ENCODE results near the gene GABRR1.
A peak's percentile ranks its signal among the peaks of the same experiment; 100 is the strongest.
"Not testable (repeated sequence)": the region's sequence is repeated elsewhere in the genome, so short reads cannot be mapped to it uniquely, and the experiment has no call there.

Gene GABRR1

DNA sequence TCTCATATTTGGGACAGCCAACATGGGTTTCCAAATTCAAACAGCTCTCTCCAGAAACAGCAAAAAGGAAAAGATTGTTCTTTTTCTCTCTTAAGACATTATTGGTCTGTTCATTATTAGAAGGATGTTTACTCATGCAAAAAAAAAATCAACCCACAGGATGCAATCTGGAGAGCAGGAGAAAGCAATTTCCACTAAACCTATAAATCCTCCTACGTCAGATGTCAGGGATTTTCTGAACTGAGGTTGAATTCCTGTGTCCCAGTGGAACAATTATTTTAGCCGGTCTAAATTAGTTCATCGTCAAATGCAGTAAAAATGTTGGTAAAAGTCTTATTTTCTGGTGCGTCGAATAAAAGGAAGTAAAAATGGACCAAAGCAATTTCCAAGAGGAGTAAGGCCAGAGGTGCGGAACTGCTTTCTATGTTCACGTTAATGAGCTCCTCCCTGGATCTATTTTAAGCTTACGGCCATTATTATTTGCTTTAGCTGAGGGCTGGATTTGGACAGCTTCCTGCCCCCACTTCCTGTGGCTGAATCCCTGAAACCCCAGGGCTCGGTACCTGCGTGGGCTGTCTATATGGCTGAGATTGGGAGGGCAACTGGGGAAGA, at the start of gene GABRR1:
GABRR1 (minus strand) TSS at position 60 of the 612 bp plus-strand sequence; CDS start at position 24, 36 bp downstream.
- no peak for DNase-seq (ENCODE audit: low spot score)

DNA sequence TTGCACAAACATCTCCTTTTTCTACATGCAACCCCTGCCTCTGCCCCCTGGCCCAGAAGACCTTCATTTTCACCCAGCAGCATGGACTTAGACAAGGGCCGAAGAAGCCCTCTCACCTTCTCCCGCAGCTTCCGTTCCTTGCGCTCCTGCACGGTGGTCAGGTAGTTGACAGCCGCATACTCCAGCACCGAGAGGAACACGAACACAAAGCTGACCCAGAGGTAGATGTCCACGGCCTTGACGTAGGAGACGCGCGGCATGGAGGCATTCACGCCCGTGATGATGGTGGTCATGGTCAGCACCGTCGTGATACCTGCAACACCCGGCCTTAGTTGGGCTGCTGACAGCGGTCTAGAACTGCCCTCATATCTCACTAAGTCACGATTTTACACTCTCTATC, 47.1 kb upstream of the GABRR1 start:
- DNase-seq (ENCODE audit: low spot score), result no peak

DNA sequence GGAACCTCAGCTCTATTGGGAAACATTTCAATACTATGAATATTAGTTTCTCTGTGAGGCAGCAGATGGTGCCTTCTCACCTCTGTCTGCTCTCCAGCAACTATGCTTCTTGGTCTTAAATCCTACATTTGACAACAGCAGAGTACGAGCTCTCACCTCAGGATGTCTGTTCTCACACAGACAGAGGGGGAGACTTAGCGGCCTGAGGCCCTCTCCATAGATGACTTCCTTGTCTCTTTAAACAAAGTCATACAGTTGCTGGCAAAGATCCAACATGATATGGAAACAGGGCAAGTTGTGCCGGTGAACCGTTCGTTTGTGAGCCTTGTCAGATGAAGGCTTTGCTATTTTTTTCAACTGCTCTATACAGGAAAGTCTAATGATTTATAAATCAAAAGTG, 43.7 kb upstream of the GABRR1 start:
- DNase-seq (ENCODE audit: low spot score), result no peak

DNA sequence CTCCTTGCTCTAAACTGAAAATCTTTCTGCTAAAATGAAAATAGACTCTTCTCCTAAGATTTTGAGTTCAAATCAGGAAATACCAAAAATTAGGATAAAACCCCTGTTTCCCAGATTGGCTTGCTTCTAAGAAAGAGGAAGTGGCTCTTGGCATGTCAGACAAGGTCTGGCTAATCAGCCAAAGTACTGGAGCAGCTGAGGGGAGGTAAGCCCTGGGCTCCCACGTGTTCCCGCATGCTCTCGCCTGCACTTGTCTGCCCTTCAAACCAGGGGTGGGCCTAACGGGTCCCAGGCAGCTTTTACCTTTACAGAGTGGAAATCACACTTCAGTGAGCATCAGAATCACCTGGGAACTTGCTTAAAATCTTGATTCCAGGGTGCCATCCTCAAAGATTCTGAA, 43.2 kb upstream of the GABRR1 start:
- no peak for DNase-seq (ENCODE audit: low spot score)

DNA sequence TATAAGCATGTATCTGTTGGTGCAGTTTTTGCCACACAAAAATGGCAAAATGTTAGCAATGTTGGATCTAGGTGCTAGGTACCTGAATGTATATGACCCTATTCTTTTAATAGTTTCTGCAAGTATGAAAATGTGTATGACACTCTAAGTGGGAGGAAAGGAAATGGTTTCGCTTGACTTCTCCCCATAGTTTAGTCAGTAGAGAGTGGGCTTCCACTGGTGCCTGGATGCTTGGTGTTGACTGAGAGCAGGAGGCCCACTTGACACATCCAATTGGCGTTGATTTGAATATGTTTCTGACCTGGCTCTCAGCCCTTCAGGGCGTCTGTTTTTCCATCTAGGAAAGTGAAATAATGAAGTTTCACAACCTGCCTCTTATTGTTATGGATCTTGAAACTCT, 41.8 kb upstream of the GABRR1 start:
- DNase-seq (ENCODE audit: low spot score), result no peak

DNA sequence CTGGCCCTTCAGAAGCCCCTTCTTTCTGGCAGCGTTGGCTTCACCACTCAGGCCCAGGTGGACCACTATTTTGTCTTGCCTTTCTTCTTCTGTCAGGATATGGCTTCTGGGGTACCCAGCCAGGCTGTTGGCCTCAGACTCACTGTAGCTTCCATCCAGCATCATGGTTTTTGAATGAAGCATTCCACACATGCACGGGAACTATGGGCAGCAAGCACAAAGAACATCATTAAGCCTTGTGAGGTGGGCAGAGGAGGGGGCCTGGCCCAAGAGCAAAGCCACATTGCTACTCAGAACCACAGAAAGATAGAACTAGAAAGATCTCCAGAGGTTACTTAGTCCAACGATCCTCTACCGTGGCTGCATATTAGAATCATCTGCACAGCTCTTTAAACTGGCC, 40.6 kb upstream of the GABRR1 start:
- DNase-seq (ENCODE audit: low spot score), result no peak

DNA sequence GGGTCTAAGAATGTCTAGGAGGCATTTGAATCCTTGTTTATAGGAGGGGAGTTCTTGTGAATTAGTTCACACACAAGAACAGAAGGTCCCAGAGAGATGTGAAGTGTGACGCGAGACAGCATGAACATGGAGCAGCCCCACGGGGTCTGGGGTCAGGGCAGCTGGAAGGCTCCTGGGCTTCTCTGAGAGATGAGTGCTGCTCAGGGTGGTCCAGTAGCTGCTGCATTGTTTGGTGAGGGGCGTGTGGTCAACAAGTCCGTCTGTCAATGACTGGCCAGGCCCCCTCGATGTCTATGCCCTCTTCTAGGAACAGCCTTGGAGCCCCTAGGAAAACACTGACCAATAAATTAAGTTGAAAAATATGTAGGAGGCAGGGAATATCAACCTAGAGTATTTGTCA, 40.2 kb upstream of the GABRR1 start:
- no peak for DNase-seq (ENCODE audit: low spot score)

DNA sequence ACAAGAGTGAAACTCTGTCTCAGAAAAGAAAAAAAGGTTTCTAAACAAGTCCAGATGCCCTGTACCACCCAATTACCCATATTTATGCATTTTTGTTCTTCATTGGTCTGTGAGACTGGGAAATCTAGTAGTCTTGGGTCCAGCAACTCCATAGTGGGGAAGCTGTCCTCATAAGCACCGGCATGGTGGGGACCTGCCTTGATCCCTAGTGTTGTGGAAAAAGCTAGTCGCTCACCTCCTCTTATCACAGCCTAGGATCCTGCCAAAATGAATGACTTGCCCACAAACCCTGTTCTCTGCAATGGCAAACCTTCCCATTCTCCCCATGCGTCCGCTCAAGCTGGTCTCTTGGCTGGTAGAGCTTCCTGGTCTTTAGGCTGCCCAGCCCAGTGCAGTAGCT, 38.3 kb upstream of the GABRR1 start:
- DNase-seq (ENCODE audit: low spot score), result no peak

DNA sequence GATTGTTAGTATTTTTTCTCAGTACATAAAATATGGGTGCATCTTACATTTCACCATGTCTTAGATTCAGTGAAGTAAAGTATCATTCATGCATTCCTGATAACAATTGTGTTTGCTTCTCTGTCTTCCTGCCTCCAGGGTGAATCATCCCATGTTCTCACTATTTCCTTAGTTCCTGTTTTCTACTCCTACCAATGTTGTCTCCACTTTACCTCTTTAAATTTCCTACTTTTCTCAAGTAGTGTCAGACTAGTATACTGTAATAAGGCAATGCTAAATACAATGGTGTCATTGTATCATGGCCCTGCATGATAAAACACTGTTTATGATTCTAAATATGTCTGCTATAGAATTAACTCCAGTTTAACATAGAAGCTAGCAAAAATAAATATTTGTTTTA, 37.4 kb upstream of the GABRR1 start:
- no peak for DNase-seq (ENCODE audit: low spot score)

DNA sequence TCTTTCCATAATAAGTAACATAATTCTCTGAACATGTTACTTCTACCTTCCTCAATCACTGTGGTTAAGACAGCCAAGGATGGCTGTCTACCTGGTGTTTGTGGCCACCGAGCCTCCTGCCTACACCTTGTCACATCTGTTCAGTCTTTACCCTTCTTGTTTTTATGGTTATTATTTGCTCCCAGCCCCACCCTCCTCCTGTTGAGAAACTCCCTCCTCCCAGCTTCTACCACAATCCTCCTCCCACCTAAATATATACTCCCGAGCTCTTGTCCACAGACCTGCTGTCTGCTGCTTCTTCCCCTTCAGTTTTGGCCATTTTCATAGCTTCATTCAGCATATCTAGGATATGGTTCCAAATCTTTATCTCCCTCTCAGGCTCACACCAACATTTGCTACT, 35.7 kb upstream of the GABRR1 start:
- no peak for DNase-seq (ENCODE audit: low spot score)

DNA sequence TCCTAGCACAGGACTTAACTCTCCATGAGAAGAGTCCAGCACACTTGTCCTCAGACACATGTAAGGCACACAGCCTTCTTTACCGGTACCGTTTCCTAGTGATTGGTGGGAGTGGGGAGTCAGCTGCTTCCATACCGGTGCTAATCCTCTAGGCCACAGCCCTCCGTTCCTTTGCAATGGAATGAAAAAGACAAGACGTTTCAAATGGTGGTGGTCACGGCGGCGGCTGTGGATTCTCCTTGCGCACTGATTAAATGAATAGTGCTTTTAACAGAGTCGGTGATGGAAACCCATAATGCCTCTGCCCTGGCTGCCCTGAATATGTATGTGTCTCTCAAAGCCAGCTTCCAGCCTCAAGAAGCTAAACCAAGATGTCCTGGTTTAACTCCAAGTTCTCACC, 34.8 kb upstream of the GABRR1 start:
- no peak for DNase-seq (ENCODE audit: low spot score)

DNA sequence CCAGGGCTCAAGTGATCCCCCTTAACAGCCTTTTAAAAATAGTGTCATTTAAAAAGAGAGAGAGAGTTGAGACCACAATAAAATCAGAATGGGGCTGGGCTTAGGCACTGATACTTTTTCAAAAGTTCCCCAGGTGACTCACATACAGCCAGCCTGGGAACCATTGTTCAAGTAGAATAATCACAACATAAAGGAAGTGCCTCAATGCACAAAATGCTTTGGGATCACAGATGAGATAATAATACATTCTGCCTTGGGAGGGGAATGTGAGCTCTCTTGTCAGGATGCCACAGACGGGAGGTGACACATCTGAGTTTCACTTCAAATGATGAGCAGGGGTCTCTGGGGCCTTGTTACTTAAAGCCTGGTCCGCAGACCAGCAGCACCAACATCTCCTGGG, 34.0 kb upstream of the GABRR1 start:
- no peak for DNase-seq (ENCODE audit: low spot score)

DNA sequence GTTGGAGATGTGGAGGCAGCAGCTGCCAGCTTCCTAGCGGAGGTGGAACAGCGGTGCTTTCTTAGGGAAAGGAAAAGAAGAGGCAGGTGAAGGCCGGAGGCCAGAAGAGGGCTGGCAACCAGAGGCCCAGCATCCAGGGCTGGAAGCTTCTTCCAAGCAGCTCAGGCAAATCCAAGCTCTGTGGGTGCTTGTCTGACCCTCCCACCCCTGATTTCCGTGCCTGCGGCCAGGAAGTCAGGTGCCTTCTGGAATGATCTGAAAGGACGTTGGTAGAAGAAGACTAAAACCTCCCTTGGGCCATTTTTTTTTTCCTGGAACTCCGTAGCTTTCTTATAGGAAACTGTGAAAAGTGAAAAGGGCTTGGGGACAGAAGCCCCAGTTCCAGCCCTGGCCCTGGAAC, 33.1 kb upstream of the GABRR1 start:
- DNase-seq (ENCODE audit: low spot score), result no peak

DNA sequence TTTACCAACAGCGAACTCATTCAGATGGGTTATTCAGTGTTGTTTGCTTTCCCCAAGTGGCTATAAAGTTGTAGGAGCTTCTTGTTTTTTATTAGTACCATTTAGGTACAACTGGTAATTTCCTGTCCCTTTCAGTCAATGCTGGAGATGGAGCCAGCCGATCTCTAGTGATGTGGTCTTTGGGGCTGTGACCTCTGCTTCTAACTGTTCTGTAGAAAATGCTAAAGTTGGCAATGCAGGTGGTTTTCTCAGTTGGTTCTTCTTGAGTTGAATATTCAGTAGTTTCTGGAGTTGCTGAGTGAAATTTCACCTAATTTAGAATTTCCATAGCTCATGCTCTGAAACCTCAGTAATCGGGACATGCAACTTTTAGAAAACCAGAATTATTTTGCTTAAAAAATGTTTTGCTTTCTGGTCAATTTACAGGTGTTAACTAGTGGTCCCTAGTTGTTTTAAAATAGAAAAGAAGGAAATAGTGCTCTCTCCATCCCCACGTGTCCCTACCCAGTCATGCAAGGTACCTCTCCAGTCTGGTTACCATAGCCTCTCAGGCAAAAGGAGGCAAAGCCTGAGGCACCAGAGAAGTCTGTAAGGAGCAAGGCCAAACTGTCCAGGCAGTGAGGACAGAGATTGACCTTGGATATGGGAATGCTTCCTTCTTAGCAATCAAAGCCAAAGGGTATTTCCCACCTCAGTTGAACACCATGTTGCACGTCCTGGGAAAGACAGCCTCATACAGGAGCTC, 27.3 kb upstream of the GABRR1 start:
- DNase-seq (ENCODE audit: low spot score), result no peak

DNA sequence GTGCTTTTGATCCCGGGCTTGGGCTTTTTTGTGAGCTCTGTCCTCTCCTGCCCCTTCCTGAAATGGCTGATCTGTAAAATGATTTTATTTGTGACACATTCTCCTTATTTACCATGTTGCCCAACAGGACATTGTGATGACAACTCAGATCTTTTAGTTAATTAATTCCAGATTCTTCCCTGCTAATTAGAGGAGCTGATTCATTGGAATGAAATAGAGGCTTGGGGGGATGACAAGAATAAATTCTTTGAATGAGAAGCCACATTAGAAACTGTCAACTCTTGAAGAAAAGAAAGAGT, 26.1 kb upstream of the GABRR1 start:
- DNase-seq (ENCODE audit: low spot score), result no peak

DNA sequence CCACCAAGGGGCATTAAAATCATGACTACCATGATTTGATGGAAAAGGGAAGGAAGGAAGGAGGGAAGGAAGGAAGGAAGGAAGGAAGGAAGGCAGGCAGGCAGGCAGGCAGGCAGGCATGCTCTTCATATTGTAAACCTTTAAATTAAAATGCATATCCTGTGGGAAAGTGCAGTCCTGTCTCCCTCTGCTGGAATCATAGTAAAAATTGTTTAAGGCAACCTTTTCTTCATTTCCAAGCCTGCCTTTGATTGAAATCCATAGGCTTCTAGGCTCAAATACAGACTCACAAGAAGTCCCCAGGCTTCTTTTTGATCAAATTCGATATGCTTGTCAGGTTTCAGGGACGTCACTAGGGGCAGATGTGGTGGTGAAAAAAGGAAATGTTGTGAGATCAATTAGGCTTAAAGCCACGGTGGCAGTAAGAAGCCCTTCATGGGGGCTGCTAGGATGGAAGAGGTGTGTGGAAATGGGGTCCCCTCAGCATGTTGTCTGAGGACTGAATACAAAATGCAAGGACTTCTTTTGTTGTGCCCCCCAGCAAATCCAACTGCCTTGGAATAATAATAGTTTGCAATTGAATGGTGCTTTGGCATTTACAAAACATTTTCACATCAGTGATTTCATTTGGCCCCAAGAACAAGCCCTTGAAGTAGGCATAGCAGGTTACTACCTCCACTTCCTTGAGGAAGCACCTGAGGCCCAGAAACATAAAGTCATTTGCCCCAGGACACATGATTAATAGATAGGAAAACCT, 25.6 kb upstream of the GABRR1 start:
- peak; percentile 46 for DNase-seq (ENCODE audit: low spot score)

DNA sequence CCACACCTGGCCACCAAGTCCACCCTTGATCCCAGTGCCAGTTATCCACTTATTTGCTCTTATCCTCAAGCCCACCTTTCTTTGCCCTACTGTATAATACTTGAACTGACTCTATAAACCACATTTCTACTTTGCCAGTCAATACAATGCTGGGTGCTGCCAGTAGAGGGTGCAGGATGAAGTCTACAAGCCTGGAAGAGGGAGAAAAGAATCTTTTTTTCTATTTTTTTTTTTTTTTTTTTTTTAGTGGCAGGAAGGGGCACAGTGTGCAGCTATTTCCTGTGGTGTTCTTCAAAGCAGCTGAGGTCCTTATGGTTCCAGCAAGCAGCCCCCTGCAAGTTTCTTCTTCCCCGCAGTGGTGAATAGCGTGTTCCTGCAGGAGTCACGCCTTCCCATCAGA, 22.2 kb upstream of the GABRR1 start:
- no peak for DNase-seq (ENCODE audit: low spot score)

DNA sequence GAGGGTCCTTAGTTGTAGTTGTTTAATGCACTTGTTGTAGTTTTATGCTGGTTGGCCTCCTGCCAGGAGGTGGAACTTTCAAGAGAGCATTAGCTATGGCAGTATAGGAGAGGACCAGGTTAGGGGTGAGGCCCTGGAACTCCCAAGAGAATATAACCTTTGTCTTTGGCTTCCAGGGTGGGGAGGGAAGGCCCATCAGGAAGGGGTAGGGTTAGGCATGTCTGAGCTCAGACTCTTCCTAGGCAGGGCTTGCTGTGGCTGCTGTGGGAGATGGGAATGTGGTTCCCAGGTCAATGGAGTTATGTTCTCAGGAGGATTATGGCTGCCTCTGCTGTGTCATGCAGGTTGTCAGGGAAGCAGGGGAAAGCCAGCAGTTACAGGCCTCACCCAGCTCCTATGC, 20.0 kb upstream of the GABRR1 start:
- no peak for DNase-seq (ENCODE audit: low spot score)

DNA sequence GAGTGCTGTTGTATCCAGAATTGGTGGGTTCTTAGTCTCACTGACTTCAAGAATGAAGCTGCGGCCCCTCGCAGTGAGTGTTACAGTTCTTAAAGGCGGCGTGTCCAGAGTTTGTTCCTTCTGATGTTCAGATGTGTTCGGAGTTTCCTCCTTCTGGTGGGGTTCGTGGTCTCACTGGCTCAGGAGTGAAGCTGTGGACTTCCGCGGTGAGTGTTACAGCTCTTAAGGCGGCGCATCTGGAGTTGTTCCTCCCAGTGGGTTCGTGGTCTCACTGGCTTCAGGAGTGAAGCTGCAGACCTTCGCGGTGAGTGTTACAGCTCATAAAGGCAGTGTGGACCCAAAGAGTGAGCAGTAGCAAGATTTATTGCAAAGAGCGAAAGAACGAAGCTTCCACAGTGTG, 16.4 kb upstream of the GABRR1 start:
- not testable (repeated sequence) for DNase-seq (ENCODE audit: low spot score)

DNA sequence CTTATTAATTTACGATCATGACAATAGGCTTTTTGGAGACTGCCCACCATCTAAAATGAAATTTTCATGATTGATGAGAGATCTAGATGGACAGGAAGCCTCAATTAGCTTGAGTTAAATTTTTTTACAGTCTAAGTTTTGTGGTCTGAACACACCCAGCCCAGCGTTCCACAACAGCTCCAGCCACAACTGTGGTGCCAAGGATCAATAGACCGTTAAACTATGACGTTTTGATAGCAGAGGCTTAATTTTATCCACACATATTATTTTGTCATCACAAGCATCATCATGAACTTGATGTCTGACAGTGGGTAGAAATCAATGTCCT, 5.5 kb upstream of the GABRR1 start:
- no peak for DNase-seq (ENCODE audit: low spot score)

DNA sequence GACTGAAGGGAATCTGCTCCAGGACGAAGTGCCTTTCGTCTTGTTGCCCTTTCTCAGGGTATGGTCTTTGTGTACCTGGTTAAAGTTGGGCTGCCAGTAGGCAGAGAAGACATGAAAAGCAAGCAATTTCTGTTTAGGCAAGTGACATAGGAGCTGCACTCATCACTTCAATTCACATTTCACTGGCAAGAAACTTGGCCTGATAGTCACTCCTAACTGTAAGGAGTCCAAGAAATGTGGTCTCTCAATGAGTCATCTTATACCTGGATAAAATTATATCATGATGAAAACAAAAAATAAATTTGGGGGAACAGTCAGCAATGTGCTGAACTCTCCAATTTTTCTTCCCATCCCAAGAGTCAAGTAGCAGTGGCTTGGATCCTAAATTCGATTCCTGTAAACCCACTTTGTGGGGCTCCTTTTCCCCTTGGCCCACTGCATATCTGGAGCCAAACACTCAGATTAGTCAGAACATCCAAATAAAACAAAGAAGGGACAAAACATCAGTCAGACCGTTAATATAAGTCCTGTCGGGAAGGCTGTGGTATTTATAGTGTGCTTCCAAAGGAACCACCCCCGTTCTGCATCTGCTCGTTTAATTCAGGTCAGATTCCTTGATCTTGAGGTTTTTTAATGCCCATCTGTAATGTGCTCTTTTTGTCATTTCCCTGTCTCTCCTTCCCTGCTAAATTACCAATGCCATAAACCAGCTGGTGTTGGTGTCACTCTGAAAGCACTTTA, 5.0 kb upstream of the GABRR1 start:
- no peak for DNase-seq (ENCODE audit: low spot score)

DNA sequence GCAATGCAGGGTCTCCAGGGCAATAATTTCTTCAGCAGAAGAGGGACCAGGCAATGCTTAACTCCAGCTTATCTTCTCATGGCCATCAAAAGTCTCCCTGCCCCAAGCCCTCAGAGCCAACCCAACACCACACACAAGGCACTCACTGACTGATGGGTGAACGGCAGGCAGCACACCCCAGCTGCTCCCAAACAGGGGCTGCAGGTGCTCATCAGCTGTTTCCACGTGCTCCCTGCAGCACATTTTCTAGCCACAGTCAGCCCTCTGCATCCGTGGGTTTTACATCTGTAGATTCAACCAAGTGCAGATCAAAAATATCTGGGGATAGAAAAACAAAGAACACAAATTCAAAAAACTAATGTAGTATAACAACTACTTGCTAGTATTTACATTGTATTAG, 4.0 kb upstream of the GABRR1 start:
- no peak for DNase-seq (ENCODE audit: low spot score)

DNA sequence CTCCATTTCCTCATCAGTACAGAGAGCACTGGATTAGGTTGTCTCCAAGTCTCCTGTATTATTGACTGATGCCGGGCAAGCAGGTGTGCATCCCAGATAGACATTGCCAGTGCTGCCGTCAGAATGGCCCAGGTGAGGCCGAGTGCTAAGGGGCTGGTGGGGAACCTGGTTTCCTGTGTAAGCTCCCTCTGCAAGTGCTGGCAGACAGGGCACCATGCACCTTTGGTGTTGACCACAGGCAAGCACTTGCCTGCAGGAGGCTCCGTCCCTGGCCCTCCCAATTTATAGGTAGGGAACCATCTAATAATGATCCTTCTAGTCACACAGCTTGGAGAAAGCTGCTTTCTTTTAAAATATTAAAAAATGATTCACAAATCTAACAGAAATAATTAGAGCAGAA, 747 bp downstream of the GABRR1 start:
- no peak for DNase-seq (ENCODE audit: low spot score)

Measured in AG08395 (cell line).